ENCODE measurements around the gene KAT2B. TPM values are rescaled to one million over a fixed set of nuclear protein-coding genes. Genes with fewer than 3 reads are reported as not detected.

The KAT2B gene
- total RNA-seq, 1 donor from 2014 or later, result 12.1 TPM

DNA sequence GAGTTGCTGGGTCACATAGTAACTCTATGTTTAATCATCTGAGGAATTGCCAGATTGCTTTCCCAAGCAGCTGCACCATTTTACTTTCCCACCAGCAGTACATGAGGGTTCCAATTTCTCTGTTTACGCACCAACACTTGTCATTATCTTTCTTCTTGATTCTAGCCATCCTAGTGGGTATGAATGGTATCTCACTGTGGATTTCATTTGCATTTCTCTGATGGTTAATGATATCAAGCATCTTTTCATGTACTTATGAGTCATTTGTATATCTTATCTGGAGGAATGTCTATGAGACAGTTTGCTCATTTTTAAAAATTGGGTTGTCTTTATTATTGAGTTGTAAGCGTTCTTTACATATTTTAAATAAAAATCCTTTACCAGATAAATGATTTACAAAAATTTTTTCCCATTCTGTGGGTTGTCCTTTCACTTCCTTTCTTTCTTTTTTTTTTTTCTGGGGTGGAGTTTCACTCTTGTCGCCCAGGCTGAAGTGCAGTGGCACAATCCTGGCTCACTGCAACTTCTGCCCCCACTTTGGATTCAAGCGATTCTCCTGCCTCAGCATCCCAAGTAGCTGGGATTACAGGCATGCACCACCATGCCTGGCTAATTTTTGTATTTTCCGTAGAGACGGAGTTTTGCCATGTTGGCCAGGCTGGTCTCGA lies 154.7 kb downstream of the KAT2B start:
- no peaks in the 10 kb centered on the region for H3K9me3 Mint-ChIP-seq
- intact Hi-C loops (cut with micrococcal nuclease), result no loop called here
- peaks cover 12% of the 10 kb centered on the region for H3K27me3 Mint-ChIP-seq (ENCODE audit: low read depth)

GRCh38 chr3:20197775-20198174 lies 157.5 kb downstream of the KAT2B start:
- Mint-ChIP-seq H3K36me3 (ENCODE audit: low read depth) (no peaks in the 10 kb centered on the region), H3K4me1 (ENCODE audit: low read depth) (peaks cover 6% of the 10 kb centered on the region), H3K4me3 (ENCODE audit: low read depth) (no peak overlapping the region), H3K27ac (no peak overlapping the region), H3K27me3 (ENCODE audit: low read depth) (peaks cover 16% of the 10 kb centered on the region), H3K9me3 (no peaks in the 10 kb centered on the region)
- intact Hi-C loops (cut with micrococcal nuclease), result no loop called here
- no peak for DNase-seq (ENCODE audit: low spot score)

More for the DNA sequence above, 154.7 kb downstream of the KAT2B start:
- Mint-ChIP-seq H3K4me3 (ENCODE audit: low read depth) (no peak overlapping the region), H3K36me3 (ENCODE audit: low read depth) (no peaks in the 10 kb centered on the region), H3K4me1 (ENCODE audit: low read depth) (peaks cover 6% of the 10 kb centered on the region), H3K27ac (no peak overlapping the region)
- no peak for DNase-seq (ENCODE audit: low spot score)

DNA sequence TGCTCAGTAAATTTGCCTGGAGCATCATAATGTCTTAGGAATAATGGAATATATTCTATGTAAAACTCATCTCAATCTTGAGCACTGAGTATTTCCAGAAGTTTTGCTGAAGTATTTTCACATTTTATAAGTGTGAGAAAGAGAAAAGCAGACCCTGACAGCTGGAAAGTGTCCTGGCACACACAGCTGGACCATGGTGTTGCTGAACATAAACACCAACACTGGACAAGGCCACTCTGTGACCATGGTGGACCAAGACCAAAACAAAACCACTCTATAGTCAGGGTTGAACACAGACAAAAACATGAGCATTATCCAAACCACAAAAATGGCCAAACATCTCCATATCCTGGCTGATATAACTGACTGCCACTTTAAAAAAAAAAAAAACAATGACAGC lies 160.9 kb downstream of the KAT2B start:
- no peak overlapping the region for H3K4me3 Mint-ChIP-seq (ENCODE audit: low read depth)
- DNase-seq (ENCODE audit: low spot score), result no peak
- peaks cover 2% of the 10 kb centered on the region for H3K9me3 Mint-ChIP-seq
- peaks cover 18% of the 10 kb centered on the region for H3K27me3 Mint-ChIP-seq (ENCODE audit: low read depth)
- no peak overlapping the region for H3K27ac Mint-ChIP-seq
- H3K4me1 Mint-ChIP-seq (ENCODE audit: low read depth), result peaks cover 2% of the 10 kb centered on the region
- intact Hi-C loops (cut with micrococcal nuclease), result no loop called here
- H3K36me3 Mint-ChIP-seq (ENCODE audit: low read depth), result no peaks in the 10 kb centered on the region

Other genes starting within 250 kb of the KAT2B start
- 0.94 TPM in 1 of 2 replicates, not detected in the other for gene EFHB, start 106.2 kb upstream of the KAT2B start, total RNA-seq
- 43.5 and 49.5 TPM in 2 replicates for gene RAB5A, start 93.3 kb upstream of the KAT2B start, total RNA-seq
- not detected in 2 replicates for gene PP2D1, start 28.2 kb upstream of the KAT2B start, total RNA-seq
- gene SGO1, start 145.8 kb downstream of the KAT2B start, total RNA-seq, result 19.2 and 20.8 TPM in 2 replicates

Measured in activated T-helper 2 cell treated with anti-CD3 and anti-CD28 coated beads, Interferon-gamma antibody, Interleukin-2, Interleukin-4, amounts not matched to agents 10 μg/mL and 5 μg/mL and 100 μg/mL, durations not matched to agents 14 hours and 24 hours and 36 hours (primary cell).